Endothelial cell of umbilical vein (primary cell): ENCODE data around the gene IL17REL.

Experiments
- CTCF ChIP-seq, 2 donors: IDR thresholded peaks; 1 replicate in 1 of 2; 2 replicates in 1 of 2; pipeline ENCODE4 v1.5.1; 2011; ENCODE audit warnings: low read length in 2 of 2, mild to moderate bottlenecking in 2 of 2, moderate library complexity in 2 of 2, control low read depth in 1 of 2, inconsistent platforms in 1 of 2, low read depth in 1 of 2; ENCODE audit not compliant: insufficient read depth in 1 of 2; ENCODE audit errors: extremely low read depth in 1 of 2
- EZH2 ChIP-seq: IDR thresholded peaks from 2 replicates; pipeline ENCODE4 v1.6.1; 2012; ENCODE audit warnings: borderline replicate concordance, low read depth, mild to moderate bottlenecking, moderate library complexity, low read length, inconsistent platforms; ENCODE audit not compliant: severe bottlenecking
- FOS ChIP-seq: IDR thresholded peaks from 2 replicates; pipeline ENCODE4 v1.6.1; 2011; ENCODE audit warnings: mild to moderate bottlenecking, low read length, moderate library complexity, borderline replicate concordance; ENCODE audit not compliant: insufficient read depth
- MYC ChIP-seq: IDR thresholded peaks from one replicate; pipeline ENCODE4 v1.6.1; 2011; ENCODE audit warnings: mild to moderate bottlenecking, low read depth, low read length
- POLR2A ChIP-seq: IDR thresholded peaks from 2 replicates; pipeline ENCODE4 v1.6.1; 2012; ENCODE audit warnings: low read depth, mild to moderate bottlenecking, control low read depth, low read length
- POLR2AphosphoS5 ChIP-seq: IDR thresholded peaks from 2 replicates; pipeline ENCODE4 v1.6.1; 2012; ENCODE audit warnings: low read depth, mild to moderate bottlenecking, control low read depth, low read length, moderate library complexity; ENCODE audit not compliant: insufficient read depth

- TF ChIP-seq CTCF (IDR thresholded peaks at IDR 0.05; ENCODE audit: extremely low read depth in 1 of 2, insufficient read depth in 1 of 2, low read depth in 1 of 2, low read length in 2 of 2) (no peak), MYC (no peak), POLR2AphosphoS5 (no peak), POLR2A (no peak), EZH2 (no peak), FOS (no peak)
These were observed 44.2 kb downstream of the IL17REL start for GRCh38 chr22:49968313-49968830.
